Thyroid gland (tissue), 4 donors: ENCODE measurements around the gene PLEKHD1.

Source experiments
- CTCF ChIP-seq, 6 experiments: fragments of 200-600 bp in 3 of 6; fragments of 450-650 bp in 3 of 6; sonication (generic) in 3 of 6; IDR thresholded peaks; one replicate each; pipeline ENCODE4 v1.5.1; 2016 to 2019; ENCODE audit warnings: antibody characterized with exemption in 6 of 6, mild to moderate bottlenecking in 2 of 6, inconsistent platforms in 1 of 6, moderate library complexity in 1 of 6
- POLR2A ChIP-seq, 2 donors: fragments of 450-650 bp; IDR thresholded peaks; one replicate each; pipeline ENCODE4 v1.6.1; 2017; ENCODE audit warnings: antibody characterized with exemption in 2 of 2, mild to moderate bottlenecking in 2 of 2, moderate library complexity in 1 of 2

DNA sequence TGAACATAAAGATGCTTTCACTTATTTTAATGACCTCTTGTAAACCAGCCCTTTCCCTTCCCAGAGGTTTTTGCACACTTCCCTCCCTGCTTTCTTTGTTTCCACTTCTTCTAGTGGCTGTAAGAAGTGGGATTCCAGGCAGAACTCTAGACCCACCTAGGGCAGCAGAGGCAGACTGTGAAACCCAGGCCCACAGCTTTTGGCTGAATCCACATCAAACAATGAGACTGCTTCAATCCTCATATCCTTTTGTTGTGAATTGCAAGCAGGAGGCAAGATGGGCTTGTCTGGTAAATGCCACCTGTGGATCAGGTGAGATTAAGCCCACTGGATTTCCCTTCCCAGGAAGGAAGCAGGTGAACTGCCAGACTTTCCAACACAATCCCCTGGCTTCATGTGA, 77.4 kb downstream of the PLEKHD1 start:
- no peak for TF ChIP-seq CTCF (IDR thresholded peaks at IDR 0.05)
- TF ChIP-seq POLR2A (IDR thresholded peaks at IDR 0.05): no peak
